Raji (cell line): ENCODE results near the gene PLIN5.

Source experiments
- POLR2A ChIP-seq: IDR thresholded peaks from 2 replicates; pipeline ENCODE4 v1.6.1; 2011; ENCODE audit warnings: low read depth, low read length, control low read depth; ENCODE audit not compliant: insufficient read depth

The PLIN5 gene

GRCh38 chr19:4534836-4535658 is at the start of gene PLIN5:
PLIN5 (minus strand) TSS chr19:4535224; CDS start chr19:4534074, 1,150 bp downstream.
- no peak for TF ChIP-seq POLR2A

GRCh38 chr19:4583961-4584669 is 49.1 kb upstream of the PLIN5 start:
- TF ChIP-seq POLR2A = no peak

GRCh38 chr19:4582980-4583842 is 48.2 kb upstream of the PLIN5 start:
- TF ChIP-seq POLR2A = no peak

- TF ChIP-seq POLR2A = no peak
Measured at GRCh38 chr19:4581666-4582553, 46.9 kb upstream of the PLIN5 start.

GRCh38 chr19:4580961-4581665 is 46.1 kb upstream of the PLIN5 start:
- TF ChIP-seq POLR2A = no peak

- no peak for TF ChIP-seq POLR2A
Measured at GRCh38 chr19:4580021-4580901, 45.2 kb upstream of the PLIN5 start.

- TF ChIP-seq POLR2A = no peak
Measured at GRCh38 chr19:4579389-4579788, 44.4 kb upstream of the PLIN5 start.

- TF ChIP-seq POLR2A = no peak
Measured at GRCh38 chr19:4578552-4579248, 43.7 kb upstream of the PLIN5 start.

GRCh38 chr19:4577020-4577782 is 42.2 kb upstream of the PLIN5 start:
- no peak for TF ChIP-seq POLR2A

- no peak for TF ChIP-seq POLR2A
Measured at GRCh38 chr19:4576016-4576933, 41.3 kb upstream of the PLIN5 start.
